Lower leg skin (tissue), 3 donors: ENCODE results near the gene KIF26B.

Source experiments
- CTCF ChIP-seq, 3 donors: fragments of 450-650 bp; IDR thresholded peaks; one replicate each; pipeline ENCODE4 v1.5.1; 2016; ENCODE audit warnings: antibody characterized with exemption in 3 of 3, mild to moderate bottlenecking in 3 of 3, moderate library complexity in 2 of 3
- POLR2A ChIP-seq, 2 donors: fragments of 450-650 bp; IDR thresholded peaks; one replicate each; pipeline ENCODE4 v1.6.1; 2016 to 2017; ENCODE audit warnings: antibody characterized with exemption in 2 of 2, mild to moderate bottlenecking in 1 of 2, moderate library complexity in 1 of 2

GRCh38 chr1:245458234-245458633 lies 303.4 kb downstream of the KIF26B start:
- TF ChIP-seq CTCF (IDR thresholded peaks at IDR 0.05): no peak
- TF ChIP-seq POLR2A (IDR thresholded peaks at IDR 0.05): no peak
